GM18519 (cell line): ENCODE data around the gene OR2A5.
"Not testable (repeated sequence)": the region's sequence is repeated elsewhere in the genome, so short reads cannot be mapped to it uniquely, and the experiment has no call there.

Experiments used
- ATAC-seq: cut with Tn5 transposase; IDR thresholded peaks from one replicate; pipeline ENCODE4 v1.9.1; 2021; ENCODE audit warnings: mild to moderate bottlenecking, moderate library complexity; ENCODE audit not compliant: unreplicated experiment, low FRiP score

OR2A5 gene

DNA sequence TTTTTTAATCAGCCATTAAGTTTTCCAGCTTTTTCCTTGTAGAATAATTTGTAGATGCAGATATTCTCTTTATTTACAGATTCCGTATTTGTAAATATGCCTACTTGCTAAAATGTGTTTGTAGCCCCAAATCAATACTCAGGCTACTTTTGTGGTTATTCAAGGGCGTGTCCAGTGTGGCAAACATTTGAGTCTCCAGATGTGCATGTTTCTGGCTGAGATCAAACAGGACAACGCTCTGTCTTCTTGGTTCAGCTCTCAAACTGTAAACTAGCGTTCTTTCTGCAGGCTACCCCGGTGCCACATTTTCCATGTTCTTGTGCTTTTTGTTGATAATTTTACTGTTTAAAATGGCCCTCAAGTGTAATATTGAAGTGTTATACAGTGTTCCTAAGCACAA is 16.2 kb upstream of the OR2A5 start:
- no peak for ATAC-seq

DNA sequence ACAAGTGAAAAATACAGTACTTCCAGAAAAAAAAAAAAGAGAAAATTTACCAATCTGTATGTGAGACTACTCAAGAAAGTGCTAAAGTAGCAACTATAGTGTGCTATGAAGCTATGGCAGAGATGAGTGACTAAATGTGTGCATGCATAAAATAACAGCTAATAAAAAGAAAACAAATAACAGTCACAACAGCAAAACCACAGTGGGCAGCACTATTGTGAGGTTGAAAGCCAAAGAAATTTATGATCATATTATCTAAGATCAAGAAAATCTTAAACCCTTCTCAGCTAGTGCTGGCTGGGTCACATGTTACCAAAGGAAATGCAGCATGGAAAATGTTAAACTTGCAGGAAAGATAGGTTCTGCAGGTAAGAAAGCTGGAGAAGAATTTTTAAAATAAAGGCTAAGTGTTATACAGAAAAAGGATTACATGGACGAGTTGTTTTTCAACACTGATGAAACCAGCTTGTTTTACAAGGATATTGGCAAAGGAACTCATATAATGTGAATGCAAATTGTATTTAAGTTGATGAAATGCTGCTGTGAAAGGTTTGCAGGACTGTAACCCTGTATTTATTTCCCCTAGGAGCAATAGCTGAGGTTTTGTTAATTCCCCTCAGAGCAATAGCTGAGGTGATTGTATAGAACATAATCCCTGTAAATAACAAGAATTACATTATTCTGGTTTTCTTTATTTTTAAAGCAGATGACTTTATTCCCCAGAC is 15.6 kb upstream of the OR2A5 start:
- ATAC-seq = no peak

DNA sequence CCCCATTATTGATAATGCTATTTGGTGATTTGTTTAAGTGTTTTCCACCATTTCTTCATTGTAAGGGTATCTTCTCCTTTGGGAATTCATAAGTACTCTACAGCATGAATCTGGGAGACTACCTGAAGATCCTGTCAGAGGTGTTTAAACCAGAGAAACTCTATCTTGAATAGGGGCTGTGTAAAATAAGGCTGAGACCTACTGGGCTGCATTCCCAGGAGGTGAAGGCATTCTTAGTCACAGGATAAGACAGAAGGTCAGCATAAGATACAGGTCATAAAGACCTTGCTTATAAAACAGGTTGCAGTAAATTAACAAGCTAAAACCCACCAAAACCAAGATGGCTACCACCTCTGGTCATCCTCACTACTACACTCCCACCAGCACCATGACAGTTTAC is 13.4 kb upstream of the OR2A5 start:
- no peak for ATAC-seq

DNA sequence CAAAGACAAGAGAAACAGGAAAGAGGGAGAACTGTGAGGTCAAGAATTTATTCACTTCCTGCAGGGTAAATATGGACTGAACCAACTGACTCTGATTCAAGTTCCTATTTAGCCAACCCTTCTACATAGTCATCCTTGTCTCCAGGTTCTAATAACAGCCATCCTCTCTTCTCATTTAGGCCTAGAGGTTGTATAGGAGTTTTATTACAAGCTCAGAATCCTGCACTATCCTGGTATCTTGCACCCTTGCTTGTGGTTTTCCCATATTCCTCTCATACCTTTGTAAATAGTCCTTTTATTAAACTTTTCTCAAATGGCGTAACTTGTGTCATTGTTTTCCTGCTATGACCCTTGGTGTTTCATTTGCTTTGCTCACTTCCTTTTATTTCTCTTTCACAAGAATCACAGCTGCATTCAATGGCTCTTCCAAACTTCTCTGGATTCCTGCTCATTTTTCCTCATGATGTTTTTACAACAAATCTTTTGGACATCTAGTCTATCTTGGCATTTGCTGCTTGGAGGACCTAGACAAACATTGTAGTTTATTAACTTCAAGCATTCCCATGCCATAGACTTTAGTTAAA is 12.4 kb upstream of the OR2A5 start:
- ATAC-seq = no peak

DNA sequence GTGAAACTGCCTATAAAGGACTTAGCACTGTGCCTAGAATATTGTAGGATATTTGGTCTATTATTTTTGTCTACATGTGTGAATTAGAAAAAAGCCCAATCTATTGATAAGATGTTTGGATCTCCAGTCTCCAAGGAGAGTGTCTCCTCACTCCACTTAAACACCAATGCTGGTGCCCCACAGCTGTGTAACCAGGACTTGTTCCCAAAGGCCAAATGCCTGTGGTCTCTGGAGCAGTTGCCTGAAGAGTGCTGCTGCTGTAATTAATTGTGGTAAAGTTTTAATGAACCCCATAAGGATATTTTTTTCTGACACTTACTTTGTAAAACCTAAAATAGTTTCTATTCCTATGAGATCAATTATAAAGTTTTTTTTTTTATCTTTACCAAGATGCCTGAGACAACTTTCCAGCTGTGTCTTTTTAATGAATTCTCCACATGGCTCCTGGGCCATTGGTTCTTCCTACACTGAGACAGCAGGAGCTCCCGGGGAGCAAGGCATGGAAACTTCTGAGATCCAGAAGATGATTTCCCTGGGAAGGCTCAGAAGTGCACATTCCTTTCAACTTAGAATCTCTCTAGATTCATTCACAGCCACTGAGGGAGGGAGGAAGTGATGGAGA is 11.2 kb upstream of the OR2A5 start:
- ATAC-seq = no peak

DNA sequence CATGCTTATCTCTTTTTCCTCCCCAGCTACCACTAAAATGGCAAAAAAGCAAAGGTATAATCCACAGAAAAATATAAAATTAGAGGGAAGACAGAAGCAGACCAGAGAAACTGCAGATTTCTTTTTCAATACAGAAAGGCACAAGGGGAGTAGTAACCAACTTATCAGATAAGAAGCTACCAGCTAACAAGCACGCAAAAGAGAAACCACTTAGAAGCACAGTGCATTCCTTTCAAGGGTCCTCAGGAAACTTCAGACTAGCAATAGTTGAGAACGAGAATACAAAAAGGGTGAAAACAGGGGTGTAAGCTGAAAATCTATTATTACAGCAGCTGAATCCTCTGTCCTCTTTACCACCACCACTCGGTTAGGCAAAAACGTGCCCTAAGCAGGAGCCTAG is 9.9 kb upstream of the OR2A5 start:
- no peak for ATAC-seq

DNA sequence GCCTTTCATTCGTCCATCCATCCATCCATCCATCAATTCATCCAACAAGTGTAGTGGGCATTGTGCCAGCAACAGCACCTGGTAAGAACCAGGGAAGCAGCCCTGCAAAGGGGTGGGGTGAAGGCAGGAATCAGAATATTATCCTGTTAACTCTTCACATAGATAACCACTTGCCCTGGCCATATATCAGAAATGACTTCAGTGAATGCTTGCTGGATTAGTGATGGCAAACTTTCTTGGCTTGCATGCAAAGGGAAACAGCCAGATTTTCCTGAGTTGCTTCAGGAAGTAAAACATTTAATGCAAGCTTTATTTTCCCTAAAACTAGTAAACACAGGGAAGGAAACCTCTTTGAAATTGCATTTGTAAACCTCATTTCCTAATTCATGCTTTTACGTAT is 743 bp downstream of the OR2A5 start:
- no peak for ATAC-seq

DNA sequence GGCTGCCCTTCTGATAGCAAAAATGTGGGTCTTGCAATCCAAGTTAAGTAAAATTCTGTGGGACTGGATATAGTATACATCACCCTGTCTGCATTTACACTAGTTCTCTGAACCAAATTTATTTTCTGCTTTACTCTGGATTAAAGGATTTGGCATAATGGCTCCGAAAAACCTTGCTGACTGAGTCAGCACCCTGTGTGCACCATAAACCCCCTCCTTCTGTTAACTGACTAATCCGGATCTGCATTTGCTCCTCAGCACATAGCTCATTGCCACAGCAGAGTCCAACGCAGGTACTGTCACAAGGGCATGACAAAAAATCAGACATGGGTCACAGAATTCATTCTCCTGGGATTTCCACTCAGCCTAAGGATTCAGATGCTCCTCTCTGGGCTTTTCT is 1.3 kb downstream of the OR2A5 start:
- no peak for ATAC-seq

DNA sequence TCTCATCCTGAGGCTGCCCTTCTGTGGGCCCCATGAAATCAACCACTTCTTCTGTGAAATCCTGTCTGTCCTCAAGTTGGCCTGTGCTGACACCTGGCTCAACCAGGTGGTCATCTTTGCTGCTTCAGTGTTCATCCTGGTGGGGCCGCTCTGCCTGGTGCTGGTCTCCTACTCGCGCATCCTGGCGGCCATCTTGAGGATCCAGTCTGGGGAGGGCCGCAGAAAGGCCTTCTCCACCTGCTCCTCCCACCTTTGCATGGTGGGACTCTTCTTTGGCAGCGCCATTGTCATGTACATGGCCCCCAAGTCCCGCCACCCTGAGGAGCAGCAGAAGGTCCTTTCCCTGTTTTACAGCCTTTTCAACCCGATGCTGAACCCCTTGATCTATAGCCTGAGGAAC is 2.1 kb downstream of the OR2A5 start:
- not testable (repeated sequence) for ATAC-seq

DNA sequence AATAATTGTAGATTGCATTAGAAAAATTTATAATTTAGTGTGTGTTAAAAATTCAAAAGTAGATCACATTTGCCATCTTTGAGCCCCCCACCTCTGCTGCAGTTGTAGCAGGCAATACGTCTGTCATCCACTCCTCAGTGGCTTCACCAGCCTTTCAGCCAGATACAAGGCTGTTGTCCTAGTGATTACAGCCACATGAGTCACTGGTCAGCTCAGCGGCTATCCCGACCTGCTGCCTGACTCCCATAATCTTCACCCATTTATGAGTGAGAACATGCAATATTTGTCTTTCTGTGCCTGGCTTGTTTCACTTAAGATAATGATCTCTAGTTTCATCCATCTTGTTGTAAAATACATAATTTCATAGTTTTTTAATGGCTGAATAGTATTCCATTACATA is 9.2 kb downstream of the OR2A5 start:
- ATAC-seq = no peak

DNA sequence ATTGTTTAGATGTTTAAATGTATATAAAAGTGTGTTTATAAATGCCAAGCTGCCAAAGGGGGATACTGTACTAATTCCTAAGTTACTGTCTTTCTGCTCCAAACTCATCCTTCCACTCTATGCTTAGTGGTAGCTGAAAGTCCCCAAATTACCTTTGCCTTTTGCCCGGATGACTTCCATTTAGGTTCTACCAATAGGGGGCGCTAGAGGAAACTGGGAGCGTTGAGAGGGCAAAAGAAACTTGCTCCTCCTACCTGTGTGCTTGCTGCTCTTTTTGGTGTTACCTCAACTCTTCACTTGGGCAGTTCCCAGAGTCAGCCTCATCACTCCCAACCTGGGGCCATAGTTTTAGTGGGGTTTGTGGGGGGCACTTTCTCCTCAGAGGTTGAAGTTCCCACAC is 15.0 kb downstream of the OR2A5 start:
- ATAC-seq = no peak

DNA sequence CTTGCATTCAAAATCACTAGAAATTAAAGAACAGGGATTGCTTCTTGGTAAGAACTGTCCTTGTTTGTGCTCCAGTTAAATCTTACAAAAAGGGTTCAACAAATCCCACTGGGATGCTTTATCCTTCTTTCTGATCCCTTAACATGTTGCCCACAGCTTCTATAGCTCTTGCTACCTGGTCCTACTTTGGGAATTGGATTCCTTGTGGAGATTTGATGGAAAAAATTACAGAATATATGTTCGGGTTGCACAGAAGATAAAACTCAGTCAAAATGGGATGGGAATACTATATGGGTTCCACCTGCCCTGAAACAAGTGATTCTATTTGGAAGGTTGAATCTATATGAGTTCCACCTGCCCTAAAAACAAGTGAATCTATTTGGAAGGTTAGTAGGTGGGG is 20.8 kb downstream of the OR2A5 start, which contains the start of gene OR2A25:
TSS of gene OR2A25 (plus strand) at position 301 of the 400 bp plus-strand sequence. CDS start 4,409 bp downstream, outside the sequence.
- no peak for ATAC-seq

DNA sequence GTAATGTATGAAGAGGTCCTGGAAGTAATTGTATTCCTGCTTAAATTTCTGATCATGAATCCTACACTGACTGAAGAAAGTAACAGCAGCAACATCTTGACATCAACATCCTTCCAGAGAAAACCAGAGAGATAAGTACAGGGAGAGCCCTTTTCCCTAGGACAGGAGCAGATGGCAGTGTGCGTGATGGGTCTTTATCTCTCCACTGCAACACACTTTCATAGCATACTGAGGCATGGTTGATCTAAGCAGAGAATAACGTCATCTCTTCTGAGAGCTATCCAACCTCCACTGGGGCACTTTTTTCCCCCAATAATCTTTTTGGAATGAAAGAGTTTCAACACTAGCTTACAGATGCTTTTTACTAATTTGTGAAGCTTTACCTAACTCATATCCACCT is 21.2 kb downstream of the OR2A5 start:
- ATAC-seq = no peak

DNA sequence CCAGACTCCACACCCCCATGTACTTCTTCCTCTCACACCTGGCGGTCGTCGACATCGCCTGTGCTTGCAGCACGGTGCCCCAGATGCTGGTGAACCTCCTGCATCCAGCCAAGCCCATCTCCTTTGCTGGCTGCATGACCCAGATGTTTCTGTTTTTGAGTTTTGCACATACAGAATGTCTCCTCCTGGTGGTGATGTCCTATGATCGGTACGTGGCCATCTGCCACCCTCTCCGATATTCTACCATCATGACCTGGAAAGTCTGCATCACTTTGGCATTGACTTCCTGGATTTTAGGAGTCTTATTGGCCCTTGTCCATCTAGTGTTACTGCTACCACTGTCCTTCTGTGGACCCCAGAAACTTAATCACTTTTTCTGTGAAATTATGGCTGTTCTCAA is 25.6 kb downstream of the OR2A5 start:
- no peak for ATAC-seq

DNA sequence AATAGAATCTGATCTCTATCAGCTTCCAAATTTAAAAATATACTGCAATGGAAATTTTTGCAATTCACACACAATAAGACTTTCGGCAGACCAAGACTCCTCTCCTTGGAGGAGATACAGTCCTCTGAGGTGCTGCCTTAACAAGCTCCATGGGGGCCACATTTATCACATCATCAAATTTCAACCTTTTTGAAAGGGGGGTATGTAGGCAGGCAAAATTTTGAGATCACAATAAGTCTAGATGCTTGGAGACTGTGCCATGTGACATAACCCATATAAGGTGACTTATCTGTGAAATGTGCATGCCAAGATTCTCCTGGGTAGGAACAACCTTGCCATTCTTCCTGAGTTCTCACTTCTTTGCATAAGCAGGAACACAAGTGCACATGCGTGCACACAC is 37.2 kb downstream of the OR2A5 start, which contains the start of gene OR2A12:
TSS of gene OR2A12 (plus strand) at position 301 of the 400 bp plus-strand sequence. CDS start 8,830 bp downstream, outside the sequence.
- no peak for ATAC-seq

DNA sequence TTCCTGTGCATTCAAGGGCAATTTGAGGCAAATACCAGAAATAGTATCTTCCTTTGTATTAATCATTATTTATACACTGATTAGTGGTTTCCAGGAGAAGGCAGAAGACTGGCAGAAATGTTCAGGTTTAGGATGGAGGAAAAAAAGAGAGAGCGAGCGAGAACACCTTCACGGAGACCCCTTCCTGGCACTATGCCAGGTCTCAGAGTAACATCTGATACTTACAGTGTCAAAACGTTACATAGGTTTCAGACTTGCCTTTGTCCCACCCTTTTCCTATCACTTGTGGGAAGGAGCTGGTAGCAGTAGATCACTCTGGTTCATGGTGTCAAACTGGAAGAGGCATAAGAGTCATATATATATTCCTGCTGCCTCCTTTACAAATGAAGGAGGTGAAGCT is 38.0 kb downstream of the OR2A5 start:
- no peak for ATAC-seq

DNA sequence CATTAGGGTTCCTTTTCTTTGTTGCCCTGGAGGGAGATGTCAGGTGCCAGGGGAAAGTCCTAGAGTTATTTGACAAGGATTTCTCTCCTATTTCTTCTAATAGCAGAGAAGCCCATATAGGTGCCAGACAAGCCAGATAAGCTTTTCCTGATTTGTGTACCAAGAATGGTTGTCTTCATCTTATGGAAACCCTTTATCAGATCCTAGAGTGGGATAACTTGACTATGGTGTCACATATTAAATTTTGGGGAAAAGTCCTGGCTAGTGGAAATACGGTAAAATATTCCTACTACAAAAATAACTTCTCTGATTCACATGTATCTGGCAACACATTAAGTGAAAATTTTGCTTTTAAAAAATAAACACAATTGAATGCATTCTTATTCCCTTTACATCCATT is 38.5 kb downstream of the OR2A5 start:
- ATAC-seq = no peak

DNA sequence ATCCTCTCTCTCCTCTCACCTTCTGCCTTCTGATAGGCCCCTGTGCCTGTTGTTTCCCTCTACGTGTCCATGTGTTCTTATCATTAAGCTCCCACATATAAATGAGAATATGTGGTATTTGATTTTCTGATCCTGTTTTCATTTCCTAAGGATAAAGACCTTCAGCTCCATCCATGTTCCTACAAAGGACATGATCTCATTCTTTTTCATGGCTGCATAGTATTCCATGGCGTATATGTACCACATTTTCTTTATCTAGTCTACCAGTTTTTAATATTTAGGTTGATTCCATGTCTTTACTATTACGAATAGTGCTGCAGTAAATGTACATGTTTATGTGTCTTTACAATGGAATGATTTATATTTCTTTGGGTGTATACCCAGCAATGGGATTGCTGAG is 41.9 kb downstream of the OR2A5 start:
- no peak for ATAC-seq

DNA sequence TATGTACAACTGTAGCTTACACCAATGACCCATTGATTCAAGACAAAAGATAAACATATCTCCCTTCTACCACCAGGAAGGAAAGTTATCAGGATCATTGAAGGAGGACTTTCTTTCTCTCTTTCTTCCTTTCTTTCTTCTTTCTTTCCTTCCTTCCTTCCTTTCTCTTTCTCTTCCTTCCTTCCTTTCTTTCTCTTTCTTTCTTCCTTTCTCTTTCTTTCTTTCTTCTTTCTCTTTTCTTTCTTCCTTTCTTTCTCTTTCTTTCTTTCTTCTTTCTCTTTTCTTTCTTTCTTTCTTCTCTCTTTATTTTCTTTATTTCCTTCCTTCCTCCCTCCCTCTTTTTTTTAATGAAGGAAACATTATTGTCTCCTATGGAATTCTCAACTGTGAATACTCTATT is 50.0 kb downstream of the OR2A5 start:
- no peak for ATAC-seq

DNA sequence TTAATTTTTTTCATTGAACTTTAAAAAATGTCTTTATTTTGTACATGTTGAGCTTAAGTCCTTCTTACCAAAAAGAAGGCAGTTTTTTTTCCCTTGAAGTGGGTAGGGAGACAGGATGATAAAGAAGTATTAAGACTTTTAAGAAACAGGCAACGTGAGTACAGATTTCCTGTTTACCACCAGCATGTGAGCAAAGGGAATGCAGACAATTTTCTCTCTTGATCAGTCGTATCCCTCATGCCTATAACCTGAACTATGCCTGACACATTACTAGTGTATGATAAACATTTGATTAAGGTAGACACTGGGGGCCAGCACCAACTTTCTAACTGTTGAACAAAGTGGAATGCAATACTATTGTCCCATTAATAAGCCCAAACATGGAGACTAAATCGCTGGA is 51.9 kb downstream of the OR2A5 start:
- ATAC-seq = no peak

DNA sequence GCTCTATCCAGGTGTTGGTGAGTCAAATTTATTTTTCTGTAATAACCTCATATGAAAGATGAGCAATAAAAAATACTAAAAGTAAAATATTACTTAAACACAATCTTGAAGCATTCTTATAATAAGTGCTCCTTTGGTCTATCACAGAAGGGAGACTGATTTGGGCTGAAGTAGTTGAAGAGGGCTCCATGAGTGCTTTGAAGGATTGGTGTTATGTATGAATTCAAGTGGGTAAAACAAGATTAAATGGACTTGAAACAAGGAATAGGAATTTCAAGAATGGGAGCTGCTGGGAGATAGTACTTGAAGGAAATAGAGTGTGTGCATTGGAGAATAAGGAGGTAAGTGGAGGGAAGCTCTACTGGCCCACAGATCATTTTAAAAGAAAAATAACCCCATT is 53.3 kb downstream of the OR2A5 start:
- ATAC-seq = no peak

DNA sequence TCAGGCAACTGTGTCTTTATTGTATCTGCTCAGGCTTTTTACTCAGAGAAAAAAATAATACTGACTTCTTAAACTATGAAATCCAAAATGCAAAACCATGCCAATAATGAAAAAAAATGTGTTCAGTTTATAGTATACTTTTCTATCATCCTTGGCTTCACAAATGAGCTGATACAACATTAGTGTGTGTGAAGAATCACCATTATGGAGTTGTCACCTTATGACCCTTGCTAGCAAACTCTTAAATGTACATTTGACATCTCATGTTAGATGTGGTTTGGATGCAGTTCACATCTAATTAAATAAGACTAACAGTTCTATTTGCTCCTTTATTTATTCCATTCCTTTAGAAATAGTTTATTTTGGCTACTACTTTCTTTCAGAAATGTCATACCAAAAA is 56.5 kb downstream of the OR2A5 start:
- no peak for ATAC-seq
